NOMO-1 treated with dmso at 0.1 percent for 144 hours (cell line): ENCODE measurements around the gene VEGFB.
A peak's percentile ranks its signal among the peaks of the same experiment; 100 is the strongest.

Experiments used
- DNase-seq: peaks from one replicate; lab custom pipeline; 2025; ENCODE audit not compliant: unreplicated experiment; lab: John Stamatoyannopoulos, UW

The VEGFB gene

GRCh38 chr11:64258946-64259532, 24.7 kb downstream of the VEGFB start:
- DNase-seq = no peak

- DNase-seq = no peak
These were observed 25.2 kb downstream of the VEGFB start for GRCh38 chr11:64259533-64260067.

DNA sequence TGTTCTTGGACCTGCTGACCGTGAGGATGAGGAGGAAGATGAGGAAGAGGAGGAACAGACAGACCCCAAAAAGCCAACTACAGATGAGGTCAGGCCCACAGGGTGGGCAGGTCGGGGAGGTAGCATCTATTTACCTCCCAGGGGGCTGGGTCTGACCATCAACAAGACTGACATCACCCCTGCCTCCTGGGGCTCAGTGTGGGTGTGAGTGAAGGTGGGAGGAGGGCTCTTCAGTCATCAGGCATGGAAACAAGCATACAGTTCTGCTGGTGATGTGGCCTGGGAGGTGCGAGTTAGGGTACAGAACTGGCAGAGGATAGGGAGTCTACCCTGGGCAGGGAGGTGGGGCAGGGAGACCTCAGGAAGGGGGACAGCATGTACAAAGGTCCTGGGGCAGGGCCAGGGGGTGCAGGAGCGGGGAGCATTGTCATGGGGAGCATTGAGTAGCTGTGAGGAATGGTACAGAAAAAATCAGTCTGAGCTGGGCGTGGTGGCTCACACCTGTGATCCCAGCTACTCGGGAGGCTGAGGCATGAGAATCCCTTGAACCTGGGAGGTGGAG, 25.8 kb downstream of the VEGFB start:
- no peak for DNase-seq

DNA sequence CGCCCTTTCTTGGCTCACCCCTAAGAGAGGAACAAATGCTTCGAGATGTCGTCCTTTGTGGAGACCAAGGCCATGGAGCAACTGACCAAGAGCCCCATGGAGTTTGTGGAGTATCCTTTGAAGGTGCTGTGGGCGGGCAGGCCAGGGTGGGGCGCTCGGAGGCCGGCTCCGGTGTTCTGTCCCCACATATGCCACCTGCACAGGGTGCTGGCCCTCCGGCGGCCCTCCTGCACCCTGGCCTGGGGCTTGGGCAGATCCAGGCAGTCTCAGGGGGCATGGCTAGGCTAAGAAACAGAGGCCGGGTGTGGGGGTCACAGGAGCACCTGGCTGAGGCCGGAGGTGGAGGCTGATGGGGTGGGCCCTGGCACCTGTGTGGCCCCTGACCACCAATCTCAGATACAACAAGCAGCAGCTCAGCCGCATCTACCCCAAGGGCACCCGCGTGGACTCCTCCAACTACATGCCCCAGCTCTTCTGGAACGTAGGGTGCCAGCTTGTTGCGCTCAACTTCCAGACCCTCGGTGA, 27.2 kb downstream of the VEGFB start:
- DNase-seq = no peak

DNA sequence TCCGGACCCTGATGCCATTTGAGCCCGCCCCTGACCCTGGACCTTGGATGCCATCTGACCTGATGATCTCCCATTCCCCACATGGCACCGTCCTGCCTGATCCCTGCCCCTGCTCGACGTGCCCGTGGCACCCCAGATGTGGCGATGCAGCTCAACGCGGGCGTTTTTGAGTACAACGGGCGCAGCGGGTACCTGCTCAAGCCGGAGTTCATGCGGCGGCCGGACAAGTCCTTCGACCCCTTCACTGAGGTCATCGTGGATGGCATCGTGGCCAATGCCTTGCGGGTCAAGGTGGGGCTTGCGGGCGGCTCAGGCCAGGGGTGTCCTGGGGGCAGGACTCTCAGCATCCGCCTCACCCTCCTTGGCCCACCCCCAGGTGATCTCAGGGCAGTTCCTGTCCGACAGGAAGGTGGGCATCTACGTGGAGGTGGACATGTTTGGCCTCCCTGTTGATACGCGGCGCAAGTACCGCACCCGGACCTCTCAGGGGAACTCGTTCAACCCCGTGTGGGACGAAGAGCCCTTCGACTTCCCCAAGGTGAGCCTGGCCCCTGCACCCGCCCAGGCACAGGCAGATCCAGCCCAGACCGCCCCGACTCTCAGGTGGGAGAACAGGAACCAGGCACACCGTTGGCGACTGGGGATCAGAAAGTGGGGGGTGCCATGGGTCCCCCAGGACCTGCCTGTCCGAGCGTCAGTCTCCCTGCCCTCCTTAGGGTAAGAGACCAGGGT, 28.1 kb downstream of the VEGFB start:
- DNase-seq = no peak

DNA sequence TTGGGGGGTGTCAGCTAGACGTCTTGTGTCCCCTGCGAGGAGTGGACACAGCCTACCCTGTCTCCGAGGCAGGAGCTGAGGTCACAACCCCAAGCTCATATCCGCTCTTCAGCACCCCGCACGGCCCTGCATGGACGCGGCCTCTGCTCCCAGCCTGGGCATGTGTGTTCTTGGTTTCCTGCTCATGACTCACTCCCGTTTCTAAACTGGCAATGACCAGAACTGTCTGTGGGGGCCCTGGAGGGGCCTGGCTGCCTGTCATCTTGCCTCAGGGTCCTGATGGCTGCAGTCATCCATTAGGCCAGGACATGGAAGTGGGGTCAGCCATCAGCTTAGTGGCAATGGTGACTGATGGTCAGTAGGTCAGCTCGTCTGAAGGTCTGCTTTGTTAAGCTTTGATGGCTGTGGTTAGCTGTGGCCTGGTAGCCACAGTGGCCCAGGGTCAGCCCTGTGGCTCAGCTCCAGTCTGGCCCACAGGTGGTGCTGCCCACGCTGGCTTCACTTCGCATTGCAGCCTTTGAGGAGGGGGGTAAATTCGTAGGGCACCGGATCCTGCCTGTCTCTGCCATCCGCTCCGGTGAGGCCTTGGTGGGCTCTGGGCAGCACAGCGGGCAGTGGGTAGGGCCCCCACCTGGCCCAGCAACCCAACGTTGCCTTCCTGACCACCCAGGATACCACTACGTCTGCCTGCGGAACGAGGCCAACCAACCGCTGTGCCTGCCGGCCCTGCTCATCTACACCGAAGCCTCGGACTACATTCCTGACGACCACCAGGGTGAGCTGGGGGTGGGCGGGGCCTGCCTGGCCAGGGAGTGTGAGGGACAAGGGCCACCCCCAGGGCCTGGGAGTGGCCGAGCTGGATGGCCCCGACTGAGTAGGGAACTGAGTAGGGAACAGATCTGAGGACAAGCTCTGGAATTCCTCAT, 28.9 kb downstream of the VEGFB start:
- DNase-seq = no peak

DNA sequence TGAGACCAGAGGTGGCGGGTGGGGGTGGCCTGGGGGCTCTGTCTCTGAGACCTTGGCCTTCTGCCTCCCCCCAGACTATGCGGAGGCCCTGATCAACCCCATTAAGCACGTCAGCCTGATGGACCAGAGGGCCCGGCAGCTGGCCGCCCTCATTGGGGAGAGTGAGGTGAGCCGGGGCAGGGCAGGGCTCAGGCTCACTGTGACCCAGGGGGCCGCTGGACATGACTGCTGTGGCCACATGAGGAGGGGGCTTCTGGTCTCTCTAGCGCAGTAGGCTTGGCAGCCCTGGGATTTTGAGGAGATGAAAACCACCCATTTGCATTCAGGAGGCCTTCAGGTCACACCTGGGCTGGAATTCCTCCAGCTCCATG, 29.5 kb downstream of the VEGFB start:
- DNase-seq = no peak

GRCh38 chr11:64264371-64264852, 30.0 kb downstream of the VEGFB start:
- no peak for DNase-seq

- no peak for DNase-seq
These were observed 31.1 kb downstream of the VEGFB start for GRCh38 chr11:64265176-64266160.

- DNase-seq = no peak
These were observed 32.0 kb downstream of the VEGFB start for GRCh38 chr11:64266339-64266738.

GRCh38 chr11:64267207-64267945, 33.0 kb downstream of the VEGFB start:
- no peak for DNase-seq

DNA sequence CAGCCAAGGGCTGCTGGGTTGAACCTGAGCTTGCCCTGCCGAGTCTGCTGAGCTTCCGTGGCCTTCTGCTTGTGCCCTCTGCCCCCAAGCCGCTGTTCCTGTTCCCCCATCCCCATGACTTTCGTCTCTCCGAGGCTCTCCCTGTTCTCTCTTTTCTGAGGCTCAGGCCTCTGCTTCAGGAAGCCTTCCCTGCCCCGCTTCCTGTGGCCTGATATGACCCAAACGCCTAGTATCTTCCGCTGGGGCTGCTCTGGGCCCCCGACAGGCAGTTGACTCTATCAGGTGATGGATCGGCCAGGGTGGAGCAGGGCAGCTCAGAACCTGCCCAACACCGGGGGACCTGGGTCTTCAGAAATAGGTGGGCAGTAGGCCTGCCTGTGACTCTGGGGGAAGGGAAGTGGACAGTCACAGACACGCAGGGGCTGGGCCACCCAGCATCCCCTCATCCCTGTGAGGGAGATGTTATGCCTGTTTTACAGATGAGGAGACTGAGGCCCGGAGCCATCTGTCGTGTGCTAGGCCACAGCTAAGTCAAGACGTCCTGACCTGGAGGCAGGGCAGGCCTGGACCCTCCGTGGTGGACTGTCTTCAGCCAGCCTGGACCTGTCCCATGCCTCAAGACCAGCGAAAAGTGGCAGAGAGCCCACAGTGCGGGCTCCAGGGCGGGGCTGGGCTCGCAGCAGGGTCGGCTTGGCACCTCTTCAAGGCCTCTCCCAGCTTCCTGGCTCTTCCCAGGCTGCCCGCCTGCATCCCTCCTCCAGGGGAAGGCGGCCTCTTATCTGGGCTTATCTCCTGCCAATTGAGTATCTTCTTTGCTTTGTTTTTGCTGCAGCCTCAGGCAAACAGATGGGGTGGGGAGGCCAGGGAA, 33.9 kb downstream of the VEGFB start:
- DNase-seq = no peak

- DNase-seq = peak; percentile 31
These were observed 34.6 kb downstream of the VEGFB start for GRCh38 chr11:64268893-64269539.

DNA sequence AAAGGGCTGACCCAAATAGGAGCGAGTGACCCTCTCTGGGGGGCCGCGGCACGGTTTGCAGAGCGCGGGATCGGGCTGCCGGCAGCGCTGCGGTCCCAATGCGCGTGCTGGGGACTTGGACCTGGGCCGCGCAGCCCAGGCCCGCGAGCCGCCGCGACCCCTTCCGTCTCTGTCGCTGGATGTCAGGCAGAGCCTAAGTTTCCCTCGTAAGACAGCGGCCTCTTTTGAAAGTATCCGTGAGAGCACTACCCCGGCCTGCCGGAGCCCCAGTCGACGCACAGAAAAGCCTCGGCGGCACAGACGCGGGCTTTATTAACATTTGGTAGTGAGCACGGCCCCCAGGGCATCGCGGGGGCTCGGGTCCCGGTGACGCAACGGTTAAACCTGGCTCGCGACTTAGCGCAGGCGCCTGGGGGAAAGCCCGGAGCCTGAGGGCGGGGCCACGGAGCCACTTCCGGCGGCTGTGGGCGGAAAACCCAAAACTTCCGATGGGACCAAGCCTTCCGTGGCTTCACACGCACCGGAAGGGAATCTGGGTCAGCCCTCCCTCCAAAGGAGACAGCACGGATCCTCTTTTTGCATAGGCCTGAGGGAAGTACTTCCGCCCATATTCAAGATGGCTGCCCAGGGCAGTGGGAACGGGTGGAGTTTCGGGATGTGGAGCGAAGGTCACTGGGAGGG, 35.3 kb downstream of the VEGFB start:
- peak; percentile 99 for DNase-seq

DNA sequence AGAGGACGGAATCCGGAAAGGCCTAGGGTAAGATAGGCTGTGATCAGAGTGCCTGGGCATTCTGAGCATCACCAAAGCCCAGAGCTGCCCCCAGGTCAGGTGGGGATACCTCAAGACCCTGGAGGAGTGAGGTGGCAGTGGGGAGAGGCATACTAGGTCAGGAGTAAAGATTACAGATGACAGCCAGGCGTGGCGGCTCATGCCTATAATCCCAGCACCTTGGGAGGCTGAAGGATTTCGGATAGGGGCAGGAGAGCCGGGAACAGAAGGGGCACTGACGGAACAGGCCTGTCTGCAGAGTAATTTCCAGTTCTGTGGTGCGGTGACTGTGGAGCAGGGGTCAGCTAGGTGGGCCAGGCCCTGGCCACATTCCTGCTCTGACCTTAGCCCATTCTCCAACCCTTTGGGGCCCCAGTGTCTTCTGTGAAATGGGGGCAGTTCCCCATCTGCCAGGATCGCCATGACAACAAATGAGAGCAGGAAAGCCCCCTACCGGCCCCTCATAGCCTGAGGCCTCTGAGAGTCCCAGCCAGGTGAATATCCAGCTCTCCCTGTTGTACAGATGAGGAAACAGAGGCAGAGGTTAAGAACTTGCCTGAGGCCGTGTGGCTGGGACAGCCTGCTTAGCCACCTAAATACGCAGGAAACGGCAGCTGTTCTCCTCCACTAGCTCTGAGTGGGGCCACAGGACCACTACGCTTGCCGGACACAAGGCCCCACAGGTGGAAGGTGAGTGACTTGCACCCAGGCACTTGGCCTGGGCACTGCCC, 40.8 kb downstream of the VEGFB start:
- no peak for DNase-seq

DNA sequence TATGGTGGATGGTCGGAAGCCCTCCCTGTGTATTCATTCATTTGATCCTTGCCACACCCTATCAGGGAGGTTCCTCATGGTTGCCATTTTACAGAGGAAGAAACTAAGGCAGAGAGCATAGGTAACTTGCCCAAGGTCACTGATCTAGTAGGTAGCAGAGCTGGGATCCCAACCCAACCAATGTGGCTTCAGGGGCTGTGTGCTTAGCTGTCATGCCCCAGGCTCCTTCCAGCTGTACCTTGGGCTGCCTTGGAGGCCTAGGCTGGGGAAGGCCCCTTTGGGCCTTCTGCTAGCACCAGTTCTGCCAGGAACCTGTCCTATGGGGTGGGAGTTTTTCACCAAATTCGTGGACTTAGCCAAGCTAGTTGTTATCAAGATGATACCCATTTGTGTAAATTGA, 41.5 kb downstream of the VEGFB start:
- DNase-seq = no peak
